Measurements from ENCODE around the gene ATN1.

DNA sequence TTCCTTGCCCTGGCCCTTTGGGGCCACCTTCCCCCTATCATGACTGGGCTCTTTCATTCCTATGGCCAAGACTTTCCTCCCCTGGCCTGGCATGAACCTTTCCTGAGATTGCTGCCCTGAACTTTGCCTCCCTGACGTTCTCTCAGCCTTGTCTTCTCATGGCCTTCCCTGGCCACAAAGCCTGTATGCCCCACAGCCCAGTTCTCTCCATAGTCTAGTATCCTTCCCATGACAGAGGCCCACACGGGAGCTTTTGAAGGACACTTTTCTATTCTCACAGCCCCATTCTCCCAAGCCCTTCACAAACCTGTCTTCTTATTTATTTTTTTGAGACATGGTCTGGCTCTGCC, 11.4 kb downstream of the ATN1 start:
- TF ChIP-seq, protein P1, sequence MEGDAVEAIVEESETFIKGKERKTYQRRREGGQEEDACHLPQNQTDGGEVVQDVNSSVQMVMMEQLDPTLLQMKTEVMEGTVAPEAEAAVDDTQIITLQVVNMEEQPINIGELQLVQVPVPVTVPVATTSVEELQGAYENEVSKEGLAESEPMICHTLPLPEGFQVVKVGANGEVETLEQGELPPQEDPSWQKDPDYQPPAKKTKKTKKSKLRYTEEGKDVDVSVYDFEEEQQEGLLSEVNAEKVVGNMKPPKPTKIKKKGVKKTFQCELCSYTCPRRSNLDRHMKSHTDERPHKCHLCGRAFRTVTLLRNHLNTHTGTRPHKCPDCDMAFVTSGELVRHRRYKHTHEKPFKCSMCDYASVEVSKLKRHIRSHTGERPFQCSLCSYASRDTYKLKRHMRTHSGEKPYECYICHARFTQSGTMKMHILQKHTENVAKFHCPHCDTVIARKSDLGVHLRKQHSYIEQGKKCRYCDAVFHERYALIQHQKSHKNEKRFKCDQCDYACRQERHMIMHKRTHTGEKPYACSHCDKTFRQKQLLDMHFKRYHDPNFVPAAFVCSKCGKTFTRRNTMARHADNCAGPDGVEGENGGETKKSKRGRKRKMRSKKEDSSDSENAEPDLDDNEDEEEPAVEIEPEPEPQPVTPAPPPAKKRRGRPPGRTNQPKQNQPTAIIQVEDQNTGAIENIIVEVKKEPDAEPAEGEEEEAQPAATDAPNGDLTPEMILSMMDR (IDR thresholded peaks at IDR 0.05) = no peak
- no peak for TF ChIP-seq POLR2A (IDR thresholded peaks at IDR 0.05)
- no peak for TF ChIP-seq POLR2AphosphoS5 (IDR thresholded peaks at IDR 0.05)

Measured in sigmoid colon (tissue), 4 donors.